Osteoblast (primary cell): ENCODE measurements around the gene RNGTT. TPM values are rescaled to one million over a fixed set of nuclear protein-coding genes. Genes with fewer than 3 reads are reported as not detected.

Source experiments
- DNase-seq: peaks from one replicate; pipeline ENCODE4 v3.0.0; 2011; ENCODE audit warnings: low spot score, mixed read lengths; ENCODE audit not compliant: insufficient read length; ENCODE audit errors: missing footprints
- H2AFZ ChIP-seq: 2 replicates; pipeline ENCODE4 v1.6.0; 2011; ENCODE audit warnings: mild to moderate bottlenecking, low read length
- H3K27ac ChIP-seq: 2 replicates; pipeline ENCODE4 v1.5.1; 2011; ENCODE audit warnings: mild to moderate bottlenecking, low read depth, low read length, moderate library complexity
- H3K27me3 ChIP-seq: 2 replicates; pipeline ENCODE4 v1.6.0; 2012; ENCODE audit warnings: mild to moderate bottlenecking, control low read depth, inconsistent platforms, low read length, moderate library complexity; ENCODE audit not compliant: insufficient read depth
- H3K36me3 ChIP-seq: 2 replicates; pipeline ENCODE4 v1.5.1; 2011; ENCODE audit warnings: mild to moderate bottlenecking, low read length, control low read depth, moderate library complexity; ENCODE audit not compliant: insufficient read depth
- H3K4me1 ChIP-seq: 2 replicates; pipeline ENCODE4 v1.5.1; 2011; ENCODE audit warnings: mild to moderate bottlenecking, low read length, control low read depth, moderate library complexity; ENCODE audit not compliant: insufficient read depth
- H3K4me2 ChIP-seq: 2 replicates; pipeline ENCODE4 v1.6.0; 2011; ENCODE audit warnings: mild to moderate bottlenecking, low read length; ENCODE audit not compliant: insufficient read depth
- H3K4me3 ChIP-seq: fragments of 200-600 bp; sonication (generic); 3 replicates; pipeline ENCODE4 v1.5.1; 2012; ENCODE audit warnings: mild to moderate bottlenecking, low read length, inconsistent platforms; ENCODE audit not compliant: insufficient read depth
- H3K79me2 ChIP-seq: 2 replicates; pipeline ENCODE4 v1.6.0; 2012; ENCODE audit warnings: mild to moderate bottlenecking, low read length, control low read depth, inconsistent platforms; ENCODE audit not compliant: insufficient read depth
- H3K9me3 ChIP-seq: 2 replicates; pipeline ENCODE4 v1.5.1; 2011; ENCODE audit warnings: low read depth, low read length, control low read depth
- H4K20me1 ChIP-seq: 2 replicates; pipeline ENCODE4 v1.6.0; 2012; ENCODE audit warnings: mild to moderate bottlenecking, low read length, control low read depth; ENCODE audit not compliant: insufficient read depth
- total RNA-seq: library from RNA; depleted of rRNA; stranded (reverse); fragments of >200 nt; gene quantifications from 2 replicates; pipeline ENCODE4 v1.2.3, GENCODE V29; 2012
- TF ChIP-seq, protein P1 (sequence below): IDR thresholded peaks from 2 replicates; pipeline ENCODE4 v1.5.1; 2011; ENCODE audit warnings: mild to moderate bottlenecking, low read depth, low read length, moderate library complexity; ENCODE audit errors: extremely low read depth

The RNGTT gene
- total RNA-seq, 1 donor: 19.2 TPM

DNA sequence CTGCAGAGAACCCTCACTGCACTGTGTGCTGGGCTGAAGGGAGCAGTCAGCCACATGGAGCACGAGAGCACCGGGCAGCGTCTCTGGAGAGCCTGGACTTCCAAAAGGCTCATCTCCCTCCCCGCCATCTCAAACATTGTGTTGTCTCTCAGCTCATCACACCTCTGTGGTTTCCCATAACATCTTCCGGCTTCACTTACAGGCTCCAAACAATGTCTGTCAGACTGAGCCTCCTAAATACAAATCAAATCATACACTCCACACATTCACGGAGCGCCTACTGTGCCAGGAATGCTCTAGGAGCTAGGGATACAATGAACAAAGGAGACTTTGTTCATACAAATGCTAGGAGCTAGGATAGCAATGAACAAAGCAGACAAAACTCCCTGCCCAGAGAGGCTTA is 398.0 kb downstream of the RNGTT start:
- no peaks in the 10 kb centered on the region for H3K36me3 ChIP-seq
- no peaks in the 10 kb centered on the region for H3K4me1 ChIP-seq
- H3K79me2 ChIP-seq: no peaks in the 10 kb centered on the region
- H3K27ac ChIP-seq: no peak overlapping the region
- TF ChIP-seq, protein P1, sequence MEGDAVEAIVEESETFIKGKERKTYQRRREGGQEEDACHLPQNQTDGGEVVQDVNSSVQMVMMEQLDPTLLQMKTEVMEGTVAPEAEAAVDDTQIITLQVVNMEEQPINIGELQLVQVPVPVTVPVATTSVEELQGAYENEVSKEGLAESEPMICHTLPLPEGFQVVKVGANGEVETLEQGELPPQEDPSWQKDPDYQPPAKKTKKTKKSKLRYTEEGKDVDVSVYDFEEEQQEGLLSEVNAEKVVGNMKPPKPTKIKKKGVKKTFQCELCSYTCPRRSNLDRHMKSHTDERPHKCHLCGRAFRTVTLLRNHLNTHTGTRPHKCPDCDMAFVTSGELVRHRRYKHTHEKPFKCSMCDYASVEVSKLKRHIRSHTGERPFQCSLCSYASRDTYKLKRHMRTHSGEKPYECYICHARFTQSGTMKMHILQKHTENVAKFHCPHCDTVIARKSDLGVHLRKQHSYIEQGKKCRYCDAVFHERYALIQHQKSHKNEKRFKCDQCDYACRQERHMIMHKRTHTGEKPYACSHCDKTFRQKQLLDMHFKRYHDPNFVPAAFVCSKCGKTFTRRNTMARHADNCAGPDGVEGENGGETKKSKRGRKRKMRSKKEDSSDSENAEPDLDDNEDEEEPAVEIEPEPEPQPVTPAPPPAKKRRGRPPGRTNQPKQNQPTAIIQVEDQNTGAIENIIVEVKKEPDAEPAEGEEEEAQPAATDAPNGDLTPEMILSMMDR: no peak
- H3K4me2 ChIP-seq: no peak overlapping the region
- H2AFZ ChIP-seq: no peak overlapping the region
- H3K4me3 ChIP-seq: no peak overlapping the region
- no peaks in the 10 kb centered on the region for H3K9me3 ChIP-seq
- DNase-seq: no peak
- no peaks in the 10 kb centered on the region for H3K27me3 ChIP-seq
- H4K20me1 ChIP-seq: no peaks in the 10 kb centered on the region

DNA sequence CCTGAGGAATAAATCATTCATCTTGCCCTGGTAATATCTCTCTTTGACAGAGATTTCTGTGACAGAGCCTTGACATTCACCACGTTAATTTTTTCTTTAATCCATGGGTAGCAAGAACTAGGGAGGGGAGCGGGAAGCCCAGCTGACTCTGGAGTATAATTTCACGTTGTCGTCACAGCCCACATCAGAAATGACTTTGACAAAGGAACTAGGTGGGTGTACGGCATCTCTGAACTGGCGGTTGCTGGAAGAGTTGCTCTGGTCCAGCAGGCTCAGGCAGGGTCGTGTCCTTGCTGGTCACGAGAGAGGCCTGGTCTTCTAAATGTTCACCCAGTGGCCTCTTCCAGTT is 400.2 kb downstream of the RNGTT start:
- no peak overlapping the region for H3K4me3 ChIP-seq
- DNase-seq: no peak
- TF ChIP-seq, protein P1: no peak
- no peaks in the 10 kb centered on the region for H3K27me3 ChIP-seq
- no peaks in the 10 kb centered on the region for H3K4me1 ChIP-seq
- H3K4me2 ChIP-seq: no peak overlapping the region
- no peak overlapping the region for H2AFZ ChIP-seq
- H3K27ac ChIP-seq: no peak overlapping the region
- no peaks in the 10 kb centered on the region for H3K36me3 ChIP-seq
- no peaks in the 10 kb centered on the region for H3K9me3 ChIP-seq
- no peaks in the 10 kb centered on the region for H4K20me1 ChIP-seq
- H3K79me2 ChIP-seq: no peaks in the 10 kb centered on the region

DNA sequence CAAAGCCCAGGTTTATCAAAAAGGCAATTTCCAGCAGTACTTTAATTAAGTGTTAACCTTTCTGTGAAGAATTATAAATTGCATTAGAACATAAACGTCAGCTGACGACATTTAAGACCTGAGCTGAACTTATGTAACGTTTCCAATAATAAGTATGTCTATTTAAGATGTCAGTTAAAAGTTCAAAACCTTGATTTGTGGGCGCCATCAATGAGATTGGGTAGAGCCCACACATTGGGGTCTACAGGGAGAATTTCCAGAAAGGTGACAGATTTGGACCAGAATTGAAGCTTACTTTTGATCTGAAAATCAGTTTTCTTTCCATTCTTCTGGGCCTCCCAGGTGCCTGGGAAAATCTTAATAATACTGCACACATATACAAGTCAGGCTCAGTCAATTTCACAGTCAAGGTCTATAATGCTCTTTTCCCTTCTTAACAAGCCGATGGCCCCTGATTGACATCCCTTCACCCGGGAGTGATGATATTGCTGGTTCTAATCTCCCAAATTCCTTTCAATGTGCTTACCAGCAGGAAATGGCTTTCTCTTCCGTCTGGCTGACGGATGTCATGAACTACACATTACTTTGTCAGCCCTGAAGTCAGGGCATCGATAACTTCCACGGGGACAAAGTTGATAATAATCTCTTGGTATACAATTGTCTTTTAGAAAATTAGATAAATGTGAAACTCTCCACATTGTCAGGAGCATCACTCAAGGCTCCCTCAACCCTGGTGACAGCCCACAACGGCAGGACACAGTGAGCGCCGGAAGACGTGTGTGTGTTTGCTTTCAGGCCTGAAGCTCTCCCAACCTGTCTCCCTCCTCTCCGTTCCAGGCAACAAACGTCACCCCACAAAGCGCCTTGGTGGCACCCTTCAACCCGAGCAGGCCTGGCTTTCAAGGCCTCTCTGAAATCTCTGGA is 400.8 kb downstream of the RNGTT start:
- Histone ChIP-seq H4K20me1 (no peaks in the 10 kb centered on the region), H3K4me2 (no peak overlapping the region), H3K36me3 (no peaks in the 10 kb centered on the region), H3K79me2 (no peaks in the 10 kb centered on the region), H3K27ac (no peak overlapping the region), H2AFZ (no peak overlapping the region), H3K4me1 (no peaks in the 10 kb centered on the region), H3K9me3 (no peaks in the 10 kb centered on the region), H3K27me3 (no peaks in the 10 kb centered on the region), H3K4me3 (no peak overlapping the region)
- TF ChIP-seq, protein P1: no peak
- DNase-seq: no peak

DNA sequence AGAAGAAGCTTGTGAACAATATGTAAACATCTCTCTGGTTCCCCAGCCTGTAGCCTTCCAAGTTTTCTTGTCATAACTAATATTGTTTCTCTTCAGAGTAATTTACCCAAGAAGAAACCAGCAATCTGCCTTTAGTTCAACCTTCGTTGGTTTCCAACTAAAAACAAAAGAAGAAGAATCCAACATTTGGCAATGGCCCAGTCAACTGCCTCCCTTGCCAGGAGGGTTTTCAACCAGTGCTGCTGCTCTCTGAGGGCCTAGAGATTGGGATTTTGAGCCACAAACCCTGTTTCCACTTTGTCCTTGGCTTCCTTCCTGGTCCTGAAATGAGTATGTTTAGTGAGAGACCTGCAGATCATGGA is 401.5 kb downstream of the RNGTT start:
- Histone ChIP-seq H3K36me3 (no peaks in the 10 kb centered on the region), H3K4me1 (no peaks in the 10 kb centered on the region), H4K20me1 (no peaks in the 10 kb centered on the region), H3K27ac (no peak overlapping the region), H3K9me3 (no peaks in the 10 kb centered on the region), H3K27me3 (no peaks in the 10 kb centered on the region), H3K4me3 (no peak overlapping the region), H2AFZ (no peak overlapping the region), H3K4me2 (no peak overlapping the region), H3K79me2 (no peaks in the 10 kb centered on the region)
- DNase-seq: no peak
- TF ChIP-seq, protein P1: no peak
